ENCODE data around the gene CNOT3. TPM values are rescaled to one million over a fixed set of nuclear protein-coding genes. Genes with fewer than 3 reads are reported as not detected.
A peak's percentile ranks its signal among the peaks of the same experiment; 100 is the strongest.

The CNOT3 gene
- total and polyA plus RNA-seq, 8 donors = 35.2 to 75.0 (median 61.5) TPM

- no peak for DNase-seq
- no peaks in the 10 kb centered on the region for H3K27me3 ChIP-seq
- peaks cover 0 to 94% of the 10 kb centered on the region in 2 donors for H3K36me3 ChIP-seq
- no peak for TF ChIP-seq CTCF (IDR thresholded peaks at IDR 0.05)
- H3K4me3 ChIP-seq = no peak overlapping the region
- intact Hi-C loops (cut with DNase I) = no loop called here
- H3K27ac ChIP-seq = no peak overlapping the region
- no peaks in the 10 kb centered on the region for H3K4me1 ChIP-seq
- no peak for ATAC-seq
- no peaks in the 10 kb centered on the region for H3K9me3 ChIP-seq
Measured at GRCh38 chr19:54128441-54128725, 9.2 kb upstream of the CNOT3 start.

GRCh38 chr19:54128796-54129616 lies 8.6 kb upstream of the CNOT3 start:
- ATAC-seq (no peak), DNase-seq (peak in 1 of 4 donors; percentile 37)
- Histone ChIP-seq H3K9me3 (no peaks in the 10 kb centered on the region), H3K36me3 (peaks cover 0 to 88% of the 10 kb centered on the region in 2 donors), H3K4me3 (no peak overlapping the region), H3K4me1 (no peaks in the 10 kb centered on the region), H3K27ac (no peak overlapping the region), H3K27me3 (no peaks in the 10 kb centered on the region)
- intact Hi-C loops (cut with DNase I) = no loop called here
- no peak for TF ChIP-seq CTCF (IDR thresholded peaks at IDR 0.05)

DNA sequence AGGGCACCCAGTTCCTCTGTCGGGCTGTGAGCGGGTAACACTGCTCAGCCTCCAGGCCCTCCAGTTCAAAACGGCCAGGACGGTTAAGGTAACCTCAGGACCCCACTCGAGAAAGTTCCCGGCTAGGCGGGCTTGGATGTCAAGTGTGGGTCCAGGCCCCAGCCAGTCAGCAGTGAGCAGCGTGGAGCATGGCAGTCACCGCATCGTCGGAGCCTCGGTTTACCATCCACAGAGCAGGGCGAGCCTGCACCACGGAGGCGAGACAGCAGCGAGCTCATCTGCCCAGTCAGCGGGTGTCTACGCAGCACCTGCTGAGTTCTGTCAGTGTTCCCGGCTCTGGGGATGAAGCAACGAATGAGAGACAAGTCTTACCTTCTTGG lies 8.0 kb upstream of the CNOT3 start:
- H3K4me1 ChIP-seq = no peaks in the 10 kb centered on the region
- no peaks in the 10 kb centered on the region for H3K9me3 ChIP-seq
- H3K27me3 ChIP-seq = no peaks in the 10 kb centered on the region
- no peak overlapping the region for H3K27ac ChIP-seq
- intact Hi-C loops (cut with DNase I) = no loop called here
- ATAC-seq (no peak), DNase-seq (no peak)
- TF ChIP-seq CTCF (IDR thresholded peaks at IDR 0.05) = no peak
- peaks cover 0 to 82% of the 10 kb centered on the region in 2 donors for H3K36me3 ChIP-seq
- no peak overlapping the region for H3K4me3 ChIP-seq

DNA sequence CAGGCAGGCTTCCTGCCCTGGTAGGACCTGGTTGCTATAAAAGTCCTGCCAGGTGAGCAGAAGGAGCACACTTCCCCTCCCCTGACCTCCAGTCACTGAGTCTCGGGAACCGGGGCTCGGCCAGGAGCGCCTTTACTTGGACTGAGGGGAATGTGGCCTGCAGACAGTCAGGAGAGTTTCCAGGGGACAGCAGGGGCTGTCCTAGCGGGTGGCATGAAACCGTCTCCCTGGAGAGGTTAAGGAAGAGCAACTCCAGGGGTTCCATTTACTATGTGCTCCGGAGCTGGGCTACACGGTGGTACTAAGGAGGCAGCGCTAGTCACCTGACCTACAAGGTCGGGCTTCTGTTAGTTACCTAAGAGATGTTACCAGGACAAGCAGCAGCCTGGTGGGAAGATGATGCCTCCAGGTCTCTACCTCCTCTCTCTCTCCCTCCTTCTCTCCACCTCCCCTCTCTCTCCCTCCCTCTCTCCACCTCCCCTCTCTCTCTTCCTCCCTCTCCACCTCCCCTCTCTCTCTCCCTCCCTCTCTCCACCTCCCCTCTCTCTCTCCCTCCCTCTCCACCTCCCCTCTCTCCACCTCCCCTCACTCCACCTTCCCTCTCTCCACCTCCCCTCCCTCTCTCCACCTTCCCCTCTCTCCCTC lies 4.1 kb upstream of the CNOT3 start:
- H3K4me1 ChIP-seq = peaks cover 6 to 19% of the 10 kb centered on the region in 2 donors
- H3K27me3 ChIP-seq = no peaks in the 10 kb centered on the region
- intact Hi-C loops (cut with DNase I) = no loop called here
- no peak overlapping the region for H3K27ac ChIP-seq
- DNase-seq (peak in 1 of 4 donors; percentile 44), ATAC-seq (no peak)
- TF ChIP-seq CTCF (IDR thresholded peaks at IDR 0.05) = no peak
- no peak overlapping the region for H3K4me3 ChIP-seq
- H3K9me3 ChIP-seq = no peaks in the 10 kb centered on the region
- peaks cover 0 to 43% of the 10 kb centered on the region in 2 donors for H3K36me3 ChIP-seq

DNA sequence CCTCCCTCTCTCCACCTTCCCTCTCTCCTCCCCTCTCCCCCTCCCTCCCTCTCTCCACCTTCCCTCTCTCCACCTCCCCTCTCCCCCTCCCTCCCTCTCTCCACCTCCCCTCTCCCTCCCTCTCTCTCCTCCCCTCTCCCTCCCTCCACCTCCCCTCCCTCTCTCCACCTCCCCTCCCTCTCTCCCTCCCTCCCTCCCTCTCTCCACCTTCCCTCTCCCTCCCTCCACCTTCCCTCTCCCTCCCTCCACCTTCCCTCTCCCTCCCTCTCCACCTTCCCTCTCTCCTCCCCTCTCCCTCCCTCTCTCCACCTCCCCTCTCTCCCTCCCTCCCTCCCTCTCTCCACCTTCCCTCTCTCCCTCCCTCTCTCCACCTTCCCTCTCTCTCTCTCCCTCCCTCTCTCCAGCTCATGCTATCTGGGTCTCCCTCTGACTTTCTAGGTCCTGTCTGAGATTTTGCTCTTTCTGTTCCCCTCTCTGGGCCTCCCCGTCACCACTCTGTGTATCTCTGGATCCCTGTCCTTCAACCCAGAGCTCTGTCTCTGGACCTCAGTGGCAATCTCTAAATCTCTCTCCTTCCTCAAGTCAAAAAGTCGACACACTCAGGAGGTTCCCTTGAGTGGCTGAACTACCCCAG lies 3.5 kb upstream of the CNOT3 start:
- intact Hi-C loops (cut with DNase I) = no loop called here
- DNase-seq (no peak), ATAC-seq (no peak)
- no peak overlapping the region for H3K27ac ChIP-seq
- peaks cover 9 to 25% of the 10 kb centered on the region in 2 donors for H3K4me1 ChIP-seq
- H3K27me3 ChIP-seq = no peaks in the 10 kb centered on the region
- no peak overlapping the region for H3K4me3 ChIP-seq
- no peak for TF ChIP-seq CTCF (IDR thresholded peaks at IDR 0.05)
- H3K9me3 ChIP-seq = no peaks in the 10 kb centered on the region
- H3K36me3 ChIP-seq = peaks cover 0 to 37% of the 10 kb centered on the region in 2 donors

All from left lung (tissue), 10 donors.